ENCODE results near the gene PREX1. TPM values are rescaled to one million over a fixed set of nuclear protein-coding genes. Genes with fewer than 3 reads are reported as not detected.

PREX1 gene
- total RNA-seq, 2 donors from 2014 or later = 7.4 to 37.9 TPM

DNA sequence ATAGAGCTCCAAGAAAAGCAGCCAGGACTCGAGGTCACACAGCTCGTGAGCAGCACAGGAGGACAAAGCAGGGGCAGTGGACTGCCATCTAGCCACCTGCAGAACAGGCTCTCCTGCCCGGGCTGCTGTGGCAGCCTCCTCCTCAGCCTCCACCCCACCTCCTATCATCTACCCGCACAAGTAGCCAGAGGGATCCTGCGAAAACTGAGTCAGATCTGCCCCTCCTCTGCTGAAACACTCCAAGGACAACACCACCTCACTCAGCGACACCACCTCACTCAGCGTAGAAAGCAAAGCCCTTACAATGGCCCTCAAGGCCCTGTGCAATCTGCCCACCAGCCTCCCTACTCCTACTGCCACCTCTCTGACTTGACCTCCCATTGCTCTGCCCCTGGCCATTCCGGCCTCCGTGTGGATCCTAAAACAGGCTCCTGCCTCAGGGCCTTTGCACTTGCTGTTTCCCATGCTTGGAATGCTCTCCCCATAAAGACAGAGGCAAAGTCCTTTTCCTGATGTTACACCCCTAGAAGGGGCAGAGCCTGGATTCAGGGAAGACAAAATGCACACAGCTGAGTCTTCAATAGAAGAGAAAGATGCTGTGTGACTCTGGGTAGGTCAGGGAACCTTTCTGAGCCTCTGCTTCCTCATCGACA lies 19.3 kb downstream of the PREX1 start:
- Histone ChIP-seq H3K4me3 (no peak overlapping the region), H3K27ac (no peak overlapping the region), H3K36me3 (no peaks in the 10 kb centered on the region), H3K27me3 (replicated peaks; ENCODE audit: insufficient read depth) (no peaks in the 10 kb centered on the region), H3K4me1 (replicated peaks) (no peaks in the 10 kb centered on the region), H3K9me3 (no peaks in the 10 kb centered on the region)
- intact Hi-C loops (cut with DNase I) = no loop called here
- WGBS = 69% methylated on average over 8 of the region's 10 CpGs
- TF ChIP-seq CTCF (IDR thresholded peaks at IDR 0.05) (no peak), POLR2A (IDR thresholded peaks at IDR 0.05) (no peak), POLR2AphosphoS5 (IDR thresholded peaks at IDR 0.05) (no peak)
- DNase-seq (ENCODE audit: low spot score) = no peak

DNA sequence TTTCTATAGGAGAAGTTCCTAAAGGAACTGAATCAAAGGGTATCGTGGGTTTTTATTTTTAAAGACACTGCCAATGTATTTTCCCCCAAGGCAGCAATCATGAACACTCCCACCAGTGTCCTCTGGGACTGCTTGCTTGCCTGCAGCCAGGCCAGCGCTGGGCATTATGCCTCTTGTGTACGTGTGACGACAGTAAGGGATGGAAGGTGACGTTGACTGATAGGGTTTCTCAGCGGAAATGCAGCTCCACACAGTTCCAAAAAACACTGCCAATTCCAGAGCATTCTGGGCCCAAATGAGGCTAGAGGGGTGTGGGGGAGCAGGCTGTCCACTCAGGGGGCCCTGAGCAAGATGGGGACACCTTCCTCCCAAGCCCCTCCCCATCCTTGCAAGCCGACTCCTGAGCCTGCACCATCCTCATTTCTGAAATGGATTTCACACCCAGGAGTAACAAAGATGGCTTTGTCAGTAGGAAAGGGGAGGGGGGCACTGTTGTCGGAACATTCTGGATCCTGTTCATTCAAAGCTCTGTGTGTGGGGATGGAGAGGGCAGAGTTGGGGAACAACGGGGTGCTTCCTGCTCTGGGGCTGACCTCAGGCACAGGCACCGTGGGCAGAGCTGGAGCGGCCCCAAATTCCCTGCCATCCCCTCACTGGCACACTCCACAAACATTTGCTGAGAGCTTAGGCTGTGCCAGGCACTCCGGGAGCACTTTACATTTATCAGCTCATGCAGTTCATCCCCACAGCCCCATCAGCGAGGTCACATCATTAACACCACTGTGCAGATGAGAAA lies 20.0 kb downstream of the PREX1 start:
- TF ChIP-seq POLR2A (IDR thresholded peaks at IDR 0.05) (no peak), POLR2AphosphoS5 (IDR thresholded peaks at IDR 0.05) (no peak), CTCF (IDR thresholded peaks at IDR 0.05) (no peak)
- intact Hi-C loops (cut with DNase I) = no loop called here
- DNase-seq (ENCODE audit: low spot score) = no peak
- H3K9me3 ChIP-seq = no peaks in the 10 kb centered on the region
- no peaks in the 10 kb centered on the region for H3K4me1 ChIP-seq (replicated peaks)
- no peaks in the 10 kb centered on the region for H3K27me3 ChIP-seq (replicated peaks; ENCODE audit: insufficient read depth)
- no peak overlapping the region for H3K4me3 ChIP-seq
- no peaks in the 10 kb centered on the region for H3K36me3 ChIP-seq
- no peak overlapping the region for H3K27ac ChIP-seq
- 52% methylated on average over 13 of the region's 13 CpGs for WGBS

GRCh38 chr20:48807051-48807450 lies 20.7 kb downstream of the PREX1 start:
- TF ChIP-seq POLR2A (IDR thresholded peaks at IDR 0.05) (no peak), POLR2AphosphoS5 (IDR thresholded peaks at IDR 0.05) (no peak), CTCF (IDR thresholded peaks at IDR 0.05) (no peak)
- intact Hi-C loops (cut with DNase I) = no loop called here
- Histone ChIP-seq H3K36me3 (no peaks in the 10 kb centered on the region), H3K27ac (no peak overlapping the region), H3K4me3 (no peak overlapping the region), H3K27me3 (replicated peaks; ENCODE audit: insufficient read depth) (no peaks in the 10 kb centered on the region), H3K4me1 (replicated peaks) (no peaks in the 10 kb centered on the region), H3K9me3 (no peaks in the 10 kb centered on the region)
- 97% methylated on average over 1 of the region's 1 CpG for WGBS
- no peak for DNase-seq (ENCODE audit: low spot score)

DNA sequence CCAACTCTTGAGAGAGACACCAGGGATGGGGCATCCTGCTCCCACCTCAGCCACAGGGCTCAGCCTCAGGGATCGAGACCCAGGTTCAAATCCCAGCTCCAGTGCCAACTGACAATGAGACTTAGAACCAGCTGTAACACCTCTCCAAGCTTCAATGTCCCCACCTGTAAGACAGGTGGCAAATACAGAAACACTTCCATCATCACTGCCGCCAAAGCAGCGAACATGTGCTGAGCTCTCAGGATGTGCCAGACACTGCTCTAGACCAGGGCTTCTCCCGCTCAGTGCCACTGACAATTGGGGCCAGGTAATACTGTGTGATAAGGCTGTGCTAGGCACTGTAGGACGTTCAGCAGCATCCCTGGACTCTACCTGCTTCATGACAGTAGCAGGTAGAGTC lies 22.1 kb downstream of the PREX1 start:
- Histone ChIP-seq H3K4me3 (no peak overlapping the region), H3K27ac (no peak overlapping the region), H3K27me3 (replicated peaks; ENCODE audit: insufficient read depth) (no peaks in the 10 kb centered on the region), H3K4me1 (replicated peaks) (no peaks in the 10 kb centered on the region), H3K9me3 (no peaks in the 10 kb centered on the region), H3K36me3 (no peaks in the 10 kb centered on the region)
- intact Hi-C loops (cut with DNase I) = no loop called here
- 96% methylated on average over 5 of the region's 5 CpGs for WGBS
- TF ChIP-seq CTCF (IDR thresholded peaks at IDR 0.05) = no peak
- no peak for TF ChIP-seq POLR2AphosphoS5 (IDR thresholded peaks at IDR 0.05)
- no peak for TF ChIP-seq POLR2A (IDR thresholded peaks at IDR 0.05)
- no peak for DNase-seq (ENCODE audit: low spot score)

GRCh38 chr20:48805286-48805685 lies 22.5 kb downstream of the PREX1 start:
- DNase-seq (ENCODE audit: low spot score) = no peak
- Histone ChIP-seq H3K4me3 (no peak overlapping the region), H3K27me3 (replicated peaks; ENCODE audit: insufficient read depth) (no peaks in the 10 kb centered on the region), H3K4me1 (replicated peaks) (no peaks in the 10 kb centered on the region), H3K9me3 (no peaks in the 10 kb centered on the region), H3K36me3 (no peaks in the 10 kb centered on the region), H3K27ac (no peak overlapping the region)
- TF ChIP-seq POLR2A (IDR thresholded peaks at IDR 0.05) (no peak), POLR2AphosphoS5 (IDR thresholded peaks at IDR 0.05) (no peak), CTCF (IDR thresholded peaks at IDR 0.05) (no peak)
- intact Hi-C loops (cut with DNase I) = no loop called here
- 72% methylated on average over 7 of the region's 8 CpGs for WGBS

All from prostate gland (tissue), 2 donors.